ENCODE data around the gene UBE2F. TPM values are rescaled to one million over a fixed set of nuclear protein-coding genes. Genes with fewer than 3 reads are reported as not detected.

Gene UBE2F
- polyA plus RNA-seq, 1 of the 3 experiments (the other 2 are of a cell fraction), result 56.9 TPM

- no peaks in the 10 kb centered on the region for H3K9me3 ChIP-seq
- H3K9me2 ChIP-seq, result no peaks in the 10 kb centered on the region
- peak; percentile 72 for DNase-seq
- peak overlapping the region in 1 of 2 experiments; percentile 68; a peak in 1 of 4 replicates for H3K27ac ChIP-seq (ENCODE audit: low read depth in 2 of 2, low read length in 1 of 2)
- under 1% methylated on average over 14 of the region's 32 CpGs for WGBS (ENCODE audit: low lambda C conversion rate)
- peaks cover 7 to 31% of the 10 kb centered on the region in 2 experiments; a peak in 3 of 4 replicates for H3K4me1 ChIP-seq (ENCODE audit: control insufficient read depth in 1 of 2, insufficient read depth in 2 of 2, low read depth in 1 of 2, low read length in 1 of 2)
- H3K79me2 ChIP-seq (ENCODE audit: insufficient read depth), result peaks cover 53% of the 10 kb centered on the region
- no peaks in the 10 kb centered on the region for H3F3A ChIP-seq (replicated peaks; ENCODE audit: insufficient read depth)
- ChIA-PET CTCF (interaction anchor here (1.1 to 1.6 kb wide), 2 partner anchors 109 to 296 kb away, joined by 3 to 12 read pairs; no protein-coding TSS in a partner anchor), POLR2A (no interaction called here)
- no peak overlapping the region for H2AFZ ChIP-seq (ENCODE audit: low read depth)
- no peaks in the 10 kb centered on the region for H3K27me3 ChIP-seq (ENCODE audit: insufficient read depth)
- peak overlapping the region; percentile 75 for H3K9ac ChIP-seq
- H3K36me3 ChIP-seq (replicated peaks in 1 of 2; ENCODE audit: control insufficient read depth in 1 of 2, insufficient read depth in 2 of 2, low read length in 1 of 2), result no peaks in the 10 kb centered on the region
- H4K20me1 ChIP-seq (ENCODE audit: insufficient read depth), result peaks cover 45% of the 10 kb centered on the region
- H3K4me2 ChIP-seq, result peak overlapping the region; percentile 92
- TF ChIP-seq TAF1 (IDR thresholded peaks at IDR 0.05; ENCODE audit: borderline replicate concordance, low read depth, low read length) (no peak), SMC3 (IDR thresholded peaks at IDR 0.05; ENCODE audit: low read depth, low read length) (no peak), CHD2 (IDR thresholded peaks at IDR 0.05; ENCODE audit: low read length, partially characterized antibody) (no peak), GABPA (IDR thresholded peaks at IDR 0.05; ENCODE audit: low read depth) (no peak), NFIC (IDR thresholded peaks at IDR 0.05; ENCODE audit: borderline replicate concordance) (no peak), TEAD4 (IDR thresholded peaks at IDR 0.05; ENCODE audit: borderline replicate concordance, insufficient read depth) (no peak), MEF2A (IDR thresholded peaks at IDR 0.05; ENCODE audit: borderline replicate concordance, low read depth) (no peak), YY1 (IDR thresholded peaks at IDR 0.05; ENCODE audit: low read depth) (no peak), FOSL2 (IDR thresholded peaks at IDR 0.05; ENCODE audit: borderline replicate concordance, low read depth) (no peak), EP300 (IDR thresholded peaks at IDR 0.05; ENCODE audit: borderline replicate concordance in 1 of 2, low read depth in 1 of 2, low read length in 1 of 2) (no peak), FOXM1 (IDR thresholded peaks at IDR 0.05; ENCODE audit: low read depth) (no peak), EZH2phosphoT487 (IDR thresholded peaks at IDR 0.05; ENCODE audit: borderline replicate concordance, low read depth) (no peak), RXRA (IDR thresholded peaks at IDR 0.05; ENCODE audit: borderline replicate concordance, low read depth) (no peak), POLR2AphosphoS5 (IDR thresholded peaks at IDR 0.05; ENCODE audit: low read depth, low read length) (no peak)
- TF ChIP-seq, protein P1, sequence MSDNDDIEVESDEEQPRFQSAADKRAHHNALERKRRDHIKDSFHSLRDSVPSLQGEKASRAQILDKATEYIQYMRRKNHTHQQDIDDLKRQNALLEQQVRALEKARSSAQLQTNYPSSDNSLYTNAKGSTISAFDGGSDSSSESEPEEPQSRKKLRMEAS (IDR thresholded peaks at IDR 0.05; ENCODE audit: low read depth), result no peak
- TF ChIP-seq, protein P2, sequence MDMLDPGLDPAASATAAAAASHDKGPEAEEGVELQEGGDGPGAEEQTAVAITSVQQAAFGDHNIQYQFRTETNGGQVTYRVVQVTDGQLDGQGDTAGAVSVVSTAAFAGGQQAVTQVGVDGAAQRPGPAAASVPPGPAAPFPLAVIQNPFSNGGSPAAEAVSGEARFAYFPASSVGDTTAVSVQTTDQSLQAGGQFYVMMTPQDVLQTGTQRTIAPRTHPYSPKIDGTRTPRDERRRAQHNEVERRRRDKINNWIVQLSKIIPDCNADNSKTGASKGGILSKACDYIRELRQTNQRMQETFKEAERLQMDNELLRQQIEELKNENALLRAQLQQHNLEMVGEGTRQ (IDR thresholded peaks at IDR 0.05; ENCODE audit: borderline replicate concordance, low read depth, low read length), result no peak
- TF ChIP-seq, protein P3, sequence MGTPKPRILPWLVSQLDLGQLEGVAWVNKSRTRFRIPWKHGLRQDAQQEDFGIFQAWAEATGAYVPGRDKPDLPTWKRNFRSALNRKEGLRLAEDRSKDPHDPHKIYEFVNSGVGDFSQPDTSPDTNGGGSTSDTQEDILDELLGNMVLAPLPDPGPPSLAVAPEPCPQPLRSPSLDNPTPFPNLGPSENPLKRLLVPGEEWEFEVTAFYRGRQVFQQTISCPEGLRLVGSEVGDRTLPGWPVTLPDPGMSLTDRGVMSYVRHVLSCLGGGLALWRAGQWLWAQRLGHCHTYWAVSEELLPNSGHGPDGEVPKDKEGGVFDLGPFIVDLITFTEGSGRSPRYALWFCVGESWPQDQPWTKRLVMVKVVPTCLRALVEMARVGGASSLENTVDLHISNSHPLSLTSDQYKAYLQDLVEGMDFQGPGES (IDR thresholded peaks at IDR 0.05; ENCODE audit: low read depth, low read length), result no peak
- peak overlapping the region; percentile 83 to 86 for H3K4me3 ChIP-seq (ENCODE audit: low read depth in 2 of 2, low read length in 1 of 2)
Measured at GRCh38 chr2:237967463-237967951, 693 bp downstream of the UBE2F start.
